WTC11 (cell line): ENCODE data around the gene NTRK2. TPM values are rescaled to one million over a fixed set of nuclear protein-coding genes. Genes with fewer than 3 reads are reported as not detected.

Source experiments
- ATAC-seq: fragments of 200-7000 bp; cut with Tn5 transposase; 2 replicates; pipeline ENCODE4 v1.10.0; 2021; ENCODE audit warnings: mild to moderate bottlenecking, moderate library complexity
- CTCF ChIA-PET: fragments of 300-600 bp; sonication (Branson Sonifier 250); formaldehyde crosslinking; loops from one replicate; lab custom pipeline; 2021; ENCODE audit warnings: antibody characterized with exemption; lab: Charles Lee
- POLR2A ChIA-PET: fragments of 350-600 bp; sonication (Branson Sonifier 250); formaldehyde crosslinking; loops from one replicate; lab custom pipeline; 2021; ENCODE audit warnings: antibody characterized with exemption; lab: Charles Lee
- DNase-seq: peaks from one replicate; pipeline ENCODE4 v3.0.0; 2021; ENCODE audit warnings: low spot score
- H3K27ac Mint-ChIP-seq: 2 replicates; pipeline ENCODE4 v1.8.0; 2021; ENCODE audit warnings: mixed read lengths
- H3K27me3 Mint-ChIP-seq: 2 replicates; pipeline ENCODE4 v1.8.0; 2021; ENCODE audit warnings: low read depth, mild to moderate bottlenecking, moderate library complexity, mixed read lengths
- H3K36me3 Mint-ChIP-seq: 2 replicates; pipeline ENCODE4 v1.8.0; 2021; ENCODE audit warnings: mixed read lengths
- H3K4me1 Mint-ChIP-seq: 2 replicates; pipeline ENCODE4 v1.8.0; 2022; ENCODE audit warnings: mixed read lengths
- H3K4me3 Mint-ChIP-seq: 2 replicates; pipeline ENCODE4 v1.8.0; 2021; ENCODE audit warnings: mild to moderate bottlenecking, moderate library complexity, mixed read lengths
- H3K9me3 Mint-ChIP-seq: 2 replicates; pipeline ENCODE4 v1.8.0; 2021; ENCODE audit warnings: mixed read lengths
- CBFB ChIP-seq: sonication (generic); formaldehyde crosslinking; IDR thresholded peaks from 2 replicates; pipeline ENCODE4 v1.8.1; 2022; ENCODE audit warnings: mild to moderate bottlenecking, low read depth, missing genetic modification reagents
- ELF4 ChIP-seq: sonication (generic); formaldehyde crosslinking; IDR thresholded peaks from 2 replicates; pipeline ENCODE4 v1.8.1; 2022; ENCODE audit warnings: low read depth, mild to moderate bottlenecking, moderate library complexity, missing genetic modification reagents
- ESRRA ChIP-seq: sonication (generic); formaldehyde crosslinking; IDR thresholded peaks from 2 replicates; pipeline ENCODE4 v1.8.1; 2022; ENCODE audit warnings: mild to moderate bottlenecking, missing genetic modification reagents, borderline replicate concordance
- FOXK1 ChIP-seq: sonication (generic); formaldehyde crosslinking; IDR thresholded peaks from 2 replicates; pipeline ENCODE4 v1.8.0; 2022; ENCODE audit warnings: mild to moderate bottlenecking, moderate library complexity, missing genetic modification reagents
- FOXP1 ChIP-seq: sonication (generic); formaldehyde crosslinking; IDR thresholded peaks from 2 replicates; pipeline ENCODE4 v1.8.0; 2022; ENCODE audit warnings: missing genetic modification reagents, mild to moderate bottlenecking, moderate library complexity, borderline replicate concordance
- FOXP4 ChIP-seq: sonication (generic); formaldehyde crosslinking; IDR thresholded peaks from 2 replicates; pipeline ENCODE4 v1.8.0; 2022; ENCODE audit warnings: mild to moderate bottlenecking, missing genetic modification reagents
- GABPB1 ChIP-seq: sonication (generic); formaldehyde crosslinking; IDR thresholded peaks from 2 replicates; pipeline ENCODE4 v1.8.1; 2023; ENCODE audit warnings: mild to moderate bottlenecking, missing genetic modification reagents
- IRF1 ChIP-seq: sonication (generic); formaldehyde crosslinking; IDR thresholded peaks from 2 replicates; pipeline ENCODE4 v1.8.0; 2023; ENCODE audit warnings: missing genetic modification reagents
- MAX ChIP-seq: sonication (generic); formaldehyde crosslinking; IDR thresholded peaks from 2 replicates; pipeline ENCODE4 v1.8.0; 2022; ENCODE audit warnings: mild to moderate bottlenecking, missing genetic modification reagents
- PRDM15 ChIP-seq: sonication (generic); formaldehyde crosslinking; IDR thresholded peaks from 2 replicates; pipeline ENCODE4 v1.8.0; 2022; ENCODE audit warnings: missing genetic modification reagents
- PREB ChIP-seq: sonication (generic); formaldehyde crosslinking; IDR thresholded peaks from 2 replicates; pipeline ENCODE4 v1.8.1; 2022; ENCODE audit warnings: mild to moderate bottlenecking, missing genetic modification reagents, moderate library complexity, borderline replicate concordance
- SMAD3 ChIP-seq: sonication (generic); formaldehyde crosslinking; IDR thresholded peaks from 2 replicates; pipeline ENCODE4 v1.8.0; 2022; ENCODE audit warnings: missing genetic modification reagents, mild to moderate bottlenecking, borderline replicate concordance
- SP1 ChIP-seq: sonication (generic); formaldehyde crosslinking; conservative IDR thresholded peaks from 2 replicates; pipeline ENCODE4 v1.8.1; 2022; ENCODE audit warnings: missing genetic modification reagents
- TEAD4 ChIP-seq: sonication (generic); formaldehyde crosslinking; IDR thresholded peaks from 2 replicates; pipeline ENCODE4 v1.8.0; 2022; ENCODE audit warnings: mild to moderate bottlenecking, missing genetic modification reagents
- USF1 ChIP-seq: sonication (generic); formaldehyde crosslinking; IDR thresholded peaks from 2 replicates; pipeline ENCODE4 v1.8.0; 2022; ENCODE audit warnings: mild to moderate bottlenecking, missing genetic modification reagents
- ZBTB43 ChIP-seq: sonication (generic); formaldehyde crosslinking; IDR thresholded peaks from 2 replicates; pipeline ENCODE4 v1.8.1; 2023; ENCODE audit warnings: mild to moderate bottlenecking, missing genetic modification reagents
- ZNF532 ChIP-seq: fragments of 250-450 bp; sonication (Bioruptor Pico); IDR thresholded peaks from 2 replicates; pipeline ENCODE4 v1.9.0; 2021; ENCODE audit warnings: mild to moderate bottlenecking, borderline replicate concordance
- total RNA-seq: library from RNA; stranded (reverse); gene quantifications from 3 replicates; pipeline ENCODE4 v1.2.3, GENCODE V29; 2021

Gene NTRK2
- total RNA-seq, 1 experiment from 2014 or later: 0.02 TPM

- H3K36me3 Mint-ChIP-seq: peaks cover 20% of the 10 kb centered on the region
- H3K27me3 Mint-ChIP-seq: peaks cover 15% of the 10 kb centered on the region; the same call in 1 of the 2 replicates
- no peak overlapping the region for H3K4me3 Mint-ChIP-seq
- DNase-seq (no peak), ATAC-seq (no peak)
- H3K9me3 Mint-ChIP-seq: peaks cover 21% of the 10 kb centered on the region
- TF ChIP-seq SP1 (CRISPR knock-in tag) (no peak), ESRRA (no peak), USF1 (no peak)
- POLR2A ChIA-PET: no interaction called here
- peaks cover 8% of the 10 kb centered on the region for H3K4me1 Mint-ChIP-seq
- CTCF ChIA-PET: interaction anchor here (0.8 to 2.1 kb wide), 7 partner anchors 10 to 428 kb away, joined by 3 to 23 read pairs (median 3); no protein-coding TSS in a partner anchor
- H3K27ac Mint-ChIP-seq: no peak overlapping the region
These were observed 327.2 kb downstream of the NTRK2 start for GRCh38 chr9:84996716-84997115.

- Mint-ChIP-seq H3K36me3 (peaks cover 20% of the 10 kb centered on the region), H3K27ac (no peak overlapping the region), H3K4me1 (peaks cover 16% of the 10 kb centered on the region), H3K4me3 (no peak overlapping the region), H3K9me3 (peaks cover 22% of the 10 kb centered on the region), H3K27me3 (peaks cover 16% of the 10 kb centered on the region)
- TF ChIP-seq FOXK1: no peak
- TF ChIP-seq ESRRA: no peak
- TF ChIP-seq SMAD3: no peak
- no peak for TF ChIP-seq IRF1
- TF ChIP-seq CBFB (CRISPR knock-in tag): no peak
- no peak for TF ChIP-seq PREB (CRISPR knock-in tag)
- no peak for TF ChIP-seq FOXP4
- no peak for TF ChIP-seq GABPB1 (CRISPR knock-in tag)
- TF ChIP-seq ZBTB43 (CRISPR knock-in tag): no peak
- POLR2A ChIA-PET: no interaction called here
- DNase-seq: no peak
- peak; percentile 41 for ATAC-seq
- CTCF ChIA-PET: interaction anchor here (0.6 to 2.1 kb wide), 11 partner anchors 9 to 793 kb away, joined by 3 to 23 read pairs (median 3); no protein-coding TSS in a partner anchor
These were observed 327.9 kb downstream of the NTRK2 start for GRCh38 chr9:84997472-84997871.

GRCh38 chr9:84998639-84999038 is 329.1 kb downstream of the NTRK2 start:
- ATAC-seq (no peak), DNase-seq (no peak)
- H3K27me3 Mint-ChIP-seq: peaks cover 27% of the 10 kb centered on the region
- H3K36me3 Mint-ChIP-seq: peaks cover 20% of the 10 kb centered on the region
- no peak overlapping the region for H3K4me3 Mint-ChIP-seq
- H3K4me1 Mint-ChIP-seq: peaks cover 25% of the 10 kb centered on the region
- CTCF ChIA-PET: interaction anchor here (2.1 kb wide), 1 partner anchor 260 kb away, joined by 23 read pairs; no protein-coding TSS in a partner anchor
- POLR2A ChIA-PET: no interaction called here
- peaks cover 32% of the 10 kb centered on the region for H3K9me3 Mint-ChIP-seq
- no peak overlapping the region for H3K27ac Mint-ChIP-seq
- TF ChIP-seq FOXP1 (no peak), TEAD4 (CRISPR knock-in tag) (no peak), ZNF532 (CRISPR knock-in tag) (no peak), ELF4 (CRISPR knock-in tag) (no peak), MAX (CRISPR knock-in tag) (no peak), PRDM15 (CRISPR knock-in tag) (no peak)
